OCI-LY3 (cell line): ENCODE measurements around the gene SLC12A7.
"Not testable (repeated sequence)": the region's sequence is repeated elsewhere in the genome, so short reads cannot be mapped to it uniquely, and the experiment has no call there.

Experiments
- H2AFZ ChIP-seq: fragments of 200-600, 300-600 bp; shearing (Covaris generic); 2 replicates; pipeline ENCODE4 v1.6.0; 2014; ENCODE audit warnings: antibody characterized with exemption, low read depth, low read length
- H3K27ac ChIP-seq: fragments of 200-600, 300-600 bp; sonication (generic); 2 replicates; pipeline ENCODE4 v1.5.1; 2014; ENCODE audit warnings: mild to moderate bottlenecking, low read length, moderate library complexity, mixed read lengths
- H3K27me3 ChIP-seq: fragments of 200-600, 300-600 bp; sonication (generic); 2 replicates; pipeline ENCODE4 v1.6.1; 2014; ENCODE audit warnings: low read depth, low read length, mixed read lengths
- H3K36me3 ChIP-seq: fragments of 200-600, 300-600 bp; sonication (generic); replicated peaks from 2 replicates; pipeline ENCODE3; 2014; ENCODE audit warnings: low read depth, low read length, mixed read lengths
- H3K4me1 ChIP-seq: fragments of 300-600, 200-600 bp; sonication (generic); 2 replicates; pipeline ENCODE4 v1.6.1; 2014; ENCODE audit warnings: low read length, mixed read lengths
- H3K4me2 ChIP-seq: fragments of 200-600, 300-600 bp; sonication (generic); 2 replicates; pipeline ENCODE4 v1.6.1; 2014; ENCODE audit warnings: low read length, mixed read lengths
- H3K4me3 ChIP-seq: fragments of 300-600, 200-600 bp; sonication (generic); 2 replicates; pipeline ENCODE4 v1.5.1; 2014; ENCODE audit warnings: antibody characterized with exemption, mild to moderate bottlenecking, low read length, moderate library complexity
- H3K79me2 ChIP-seq: fragments of 300-600, 200-600 bp; shearing (Covaris generic); 2 replicates; pipeline ENCODE4 v1.6.1; 2014; ENCODE audit warnings: mild to moderate bottlenecking, low read length, mixed read lengths
- H3K9ac ChIP-seq: fragments of 300-600, 200-600 bp; shearing (Covaris generic); 2 replicates; pipeline ENCODE4 v1.6.0; 2014; ENCODE audit warnings: mild to moderate bottlenecking, low read length, moderate library complexity
- H3K9me3 ChIP-seq: fragments of 200-600, 300-600 bp; shearing (Covaris generic); 2 replicates; pipeline ENCODE4 v1.6.1; 2014; ENCODE audit warnings: low read length, mixed read lengths; ENCODE audit not compliant: insufficient read depth
- H4K20me1 ChIP-seq: fragments of 200-600, 300-600 bp; sonication (generic); 2 replicates; pipeline ENCODE4 v1.6.1; 2016; ENCODE audit warnings: low read length, mixed read lengths; ENCODE audit not compliant: insufficient read depth
- EZH2phosphoT487 ChIP-seq: fragments of 200-600 bp; shearing (Covaris generic); IDR thresholded peaks from 2 replicates; pipeline ENCODE4 v1.6.1; 2018; ENCODE audit warnings: antibody characterized with exemption, mixed run types, low read depth
- TF ChIP-seq, protein P1 (sequence below): fragments of 200-600, 300-600 bp; sonication (generic); IDR thresholded peaks from 2 replicates; pipeline ENCODE4 v1.5.1; 2014; ENCODE audit warnings: antibody characterized with exemption, low read length, low read depth

SLC12A7 gene

GRCh38 chr5:1158647-1159340 lies 46.9 kb upstream of the SLC12A7 start:
- H3K4me2 ChIP-seq = no peak overlapping the region
- H3K36me3 ChIP-seq = no peaks in the 10 kb centered on the region
- H4K20me1 ChIP-seq = no peaks in the 10 kb centered on the region
- H2AFZ ChIP-seq = no peak overlapping the region
- H3K79me2 ChIP-seq = no peaks in the 10 kb centered on the region
- no peak overlapping the region for H3K4me3 ChIP-seq
- H3K27me3 ChIP-seq = no peaks in the 10 kb centered on the region
- no peaks in the 10 kb centered on the region for H3K4me1 ChIP-seq
- no peak overlapping the region for H3K27ac ChIP-seq
- H3K9me3 ChIP-seq = no peaks in the 10 kb centered on the region
- no peak for TF ChIP-seq EZH2phosphoT487
- TF ChIP-seq, protein P1, sequence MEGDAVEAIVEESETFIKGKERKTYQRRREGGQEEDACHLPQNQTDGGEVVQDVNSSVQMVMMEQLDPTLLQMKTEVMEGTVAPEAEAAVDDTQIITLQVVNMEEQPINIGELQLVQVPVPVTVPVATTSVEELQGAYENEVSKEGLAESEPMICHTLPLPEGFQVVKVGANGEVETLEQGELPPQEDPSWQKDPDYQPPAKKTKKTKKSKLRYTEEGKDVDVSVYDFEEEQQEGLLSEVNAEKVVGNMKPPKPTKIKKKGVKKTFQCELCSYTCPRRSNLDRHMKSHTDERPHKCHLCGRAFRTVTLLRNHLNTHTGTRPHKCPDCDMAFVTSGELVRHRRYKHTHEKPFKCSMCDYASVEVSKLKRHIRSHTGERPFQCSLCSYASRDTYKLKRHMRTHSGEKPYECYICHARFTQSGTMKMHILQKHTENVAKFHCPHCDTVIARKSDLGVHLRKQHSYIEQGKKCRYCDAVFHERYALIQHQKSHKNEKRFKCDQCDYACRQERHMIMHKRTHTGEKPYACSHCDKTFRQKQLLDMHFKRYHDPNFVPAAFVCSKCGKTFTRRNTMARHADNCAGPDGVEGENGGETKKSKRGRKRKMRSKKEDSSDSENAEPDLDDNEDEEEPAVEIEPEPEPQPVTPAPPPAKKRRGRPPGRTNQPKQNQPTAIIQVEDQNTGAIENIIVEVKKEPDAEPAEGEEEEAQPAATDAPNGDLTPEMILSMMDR = no peak
- no peak overlapping the region for H3K9ac ChIP-seq

DNA sequence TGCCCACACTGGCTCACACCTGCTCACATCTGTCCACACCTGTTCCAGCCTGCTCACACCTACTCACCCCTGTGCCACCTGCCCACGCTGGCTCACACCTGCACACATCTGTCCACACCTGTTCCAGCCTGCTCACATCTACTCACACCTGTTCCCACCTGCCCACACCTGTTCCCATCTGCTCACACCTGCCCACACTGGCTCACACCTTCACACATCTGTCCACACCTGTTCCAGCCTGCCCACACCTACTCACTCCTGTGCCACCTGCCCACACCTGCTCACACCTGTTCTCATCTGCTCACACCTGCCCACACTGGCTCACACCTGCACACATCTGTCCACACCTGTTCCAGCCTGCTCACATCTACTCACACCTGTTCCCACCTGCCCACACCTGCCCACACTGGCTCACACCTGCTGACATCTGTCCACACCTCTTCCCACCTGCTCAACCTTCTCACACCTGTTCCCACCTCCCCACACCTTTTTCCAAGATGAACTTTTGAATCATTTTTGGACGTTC lies 45.7 kb upstream of the SLC12A7 start:
- not testable (repeated sequence) for H3K79me2 ChIP-seq

GRCh38 chr5:1156754-1157460 lies 45.0 kb upstream of the SLC12A7 start:
- H2AFZ ChIP-seq = no peak overlapping the region
- TF ChIP-seq, protein P1 = no peak
- TF ChIP-seq EZH2phosphoT487 = no peak
- no peaks in the 10 kb centered on the region for H3K79me2 ChIP-seq
- H3K27ac ChIP-seq = no peak overlapping the region
- no peaks in the 10 kb centered on the region for H3K9me3 ChIP-seq
- no peak overlapping the region for H3K9ac ChIP-seq
- no peaks in the 10 kb centered on the region for H3K36me3 ChIP-seq
- peaks cover 17% of the 10 kb centered on the region for H3K4me1 ChIP-seq
- no peaks in the 10 kb centered on the region for H4K20me1 ChIP-seq
- no peak overlapping the region for H3K4me3 ChIP-seq
- no peak overlapping the region for H3K4me2 ChIP-seq
- H3K27me3 ChIP-seq = no peaks in the 10 kb centered on the region

More for the DNA sequence above, 45.7 kb upstream of the SLC12A7 start:
- not testable (repeated sequence) for H3K36me3 ChIP-seq, H3K27ac ChIP-seq, H3K4me2 ChIP-seq, H3K27me3 ChIP-seq, H2AFZ ChIP-seq, H3K4me3 ChIP-seq, H4K20me1 ChIP-seq, H3K9ac ChIP-seq, H3K9me3 ChIP-seq
- peaks cover 11% of the 10 kb centered on the region for H3K4me1 ChIP-seq

- no peaks in the 10 kb centered on the region for H3K36me3 ChIP-seq
- no peaks in the 10 kb centered on the region for H3K27me3 ChIP-seq
- H3K27ac ChIP-seq = no peak overlapping the region
- no peak overlapping the region for H2AFZ ChIP-seq
- H3K4me1 ChIP-seq = peaks cover 20% of the 10 kb centered on the region
- TF ChIP-seq, protein P1 = no peak
- no peak for TF ChIP-seq EZH2phosphoT487
- no peaks in the 10 kb centered on the region for H4K20me1 ChIP-seq
- H3K9ac ChIP-seq = no peak overlapping the region
- H3K4me2 ChIP-seq = no peak overlapping the region
- no peak overlapping the region for H3K4me3 ChIP-seq
- H3K79me2 ChIP-seq = no peaks in the 10 kb centered on the region
- H3K9me3 ChIP-seq = no peaks in the 10 kb centered on the region
Measured at GRCh38 chr5:1156033-1156753, 44.3 kb upstream of the SLC12A7 start.
